ENCODE results near the gene ACKR3.

ACKR3 gene

DNA sequence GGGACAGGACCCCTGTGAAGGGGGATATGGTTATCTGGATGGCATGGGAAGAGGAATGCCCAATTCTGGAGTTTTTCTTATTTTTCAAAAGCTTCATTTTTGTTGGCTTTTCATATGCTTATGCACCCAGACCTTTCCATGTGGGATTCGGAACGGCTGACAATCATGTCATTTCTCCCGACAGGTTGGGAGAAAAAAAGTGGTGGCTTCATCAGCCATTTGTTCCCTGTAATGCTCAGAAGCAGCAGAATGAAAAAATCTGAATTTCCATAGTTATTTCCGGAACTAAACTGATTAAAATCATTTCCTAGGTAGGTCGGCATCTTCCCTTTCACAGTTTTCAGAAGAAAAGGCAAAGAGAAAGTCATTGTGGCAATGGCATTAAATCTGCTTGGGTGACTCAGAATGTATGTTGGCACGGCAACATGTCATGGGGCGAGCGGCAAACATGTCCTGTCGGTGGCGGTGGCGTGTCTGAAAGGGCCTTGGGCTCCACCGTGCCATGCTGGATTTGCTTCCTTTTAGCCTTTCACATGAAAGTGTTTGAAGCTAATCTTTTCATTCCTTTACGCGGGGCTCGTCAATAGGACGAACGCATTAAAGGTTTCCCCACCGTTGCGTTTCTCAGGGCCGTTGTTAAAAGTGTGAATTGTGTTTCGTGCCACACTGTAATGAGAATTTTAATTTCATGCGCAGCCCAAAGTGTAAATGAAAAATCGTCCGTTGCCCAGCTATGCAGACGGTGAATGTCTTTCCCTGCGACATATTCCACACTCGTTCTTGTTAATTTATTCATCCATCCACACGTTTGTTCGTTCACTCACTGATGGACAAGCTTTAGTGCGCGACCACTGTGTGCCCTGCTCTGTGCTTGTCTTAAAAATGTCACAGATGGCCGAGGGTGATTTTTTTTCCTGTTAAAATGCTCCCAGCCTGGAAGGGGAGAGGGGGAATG, 18.5 kb downstream of the ACKR3 start:
- no peak for DNase-seq

GRCh38 chr2:236588932-236589592, 19.4 kb downstream of the ACKR3 start:
- no peak for DNase-seq

- no peak for DNase-seq
These were observed 21.2 kb downstream of the ACKR3 start for GRCh38 chr2:236590846-236591245.

GRCh38 chr2:236592821-236593220, 23.2 kb downstream of the ACKR3 start:
- DNase-seq, result no peak

DNA sequence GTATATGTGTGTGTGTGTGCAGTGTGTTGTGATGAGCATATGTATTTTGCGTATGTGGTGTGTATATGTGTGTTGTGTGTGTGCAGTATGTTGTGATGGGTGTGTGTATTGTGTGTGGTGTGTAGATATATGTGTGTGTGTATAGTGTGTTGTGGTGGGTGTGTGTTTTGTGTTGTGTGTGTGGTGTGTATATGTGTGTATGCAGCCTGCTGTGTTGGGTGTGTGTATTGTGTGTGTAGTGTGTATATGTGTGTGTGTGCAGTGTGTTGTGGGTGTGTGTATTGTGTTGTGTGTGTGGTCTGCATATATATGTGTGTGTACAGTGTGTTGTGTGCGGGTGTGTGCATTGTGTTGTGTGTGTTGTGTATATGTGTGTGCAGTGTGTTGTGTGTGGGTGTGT, 23.9 kb downstream of the ACKR3 start:
- DNase-seq, result no peak

GRCh38 chr2:236593956-236594355, 24.3 kb downstream of the ACKR3 start:
- no peak for DNase-seq

GRCh38 chr2:236597629-236598028, 28.0 kb downstream of the ACKR3 start:
- DNase-seq, result no peak

DNA sequence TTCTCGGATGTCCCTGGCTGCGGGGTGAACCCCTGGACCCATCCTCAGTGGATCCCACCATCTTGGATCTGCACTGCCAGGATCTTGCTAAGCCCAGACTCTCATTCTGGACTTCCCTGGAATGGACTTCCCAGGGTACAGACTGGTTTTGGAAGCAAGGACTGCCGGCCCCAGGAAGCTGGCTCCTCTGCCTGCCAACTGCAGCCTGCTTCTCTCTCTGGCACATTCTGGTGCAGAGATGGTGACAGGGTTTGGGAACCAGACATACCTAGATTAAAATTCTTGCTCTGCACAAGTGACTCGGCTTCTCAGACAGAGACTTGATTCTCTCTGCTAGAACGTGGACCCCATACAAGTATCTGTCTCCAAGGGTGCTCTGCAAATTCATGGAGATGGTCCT, 29.4 kb downstream of the ACKR3 start:
- no peak for DNase-seq

GRCh38 chr2:236600158-236600557, 30.5 kb downstream of the ACKR3 start:
- DNase-seq, result no peak

DNA sequence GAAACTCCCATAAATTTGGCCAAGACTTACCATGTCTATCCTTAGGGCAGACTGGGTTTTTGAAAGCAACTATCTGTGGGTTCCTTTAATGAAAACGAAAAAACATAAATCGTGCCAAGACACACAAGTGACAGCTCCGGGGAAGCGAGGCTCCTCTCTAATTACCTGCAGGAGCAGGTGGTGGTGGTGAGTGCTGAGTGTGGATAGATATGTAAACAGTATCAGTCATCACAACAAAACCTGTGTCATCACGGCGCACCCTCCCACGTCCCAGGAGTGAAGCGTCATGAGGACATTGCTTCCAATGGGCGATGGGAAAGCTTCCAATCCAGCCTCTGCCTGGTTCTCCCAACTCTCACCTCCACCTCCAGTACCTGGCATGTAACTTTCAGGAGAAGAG, 31.3 kb downstream of the ACKR3 start:
- DNase-seq, result no peak

- DNase-seq, result no peak
These were observed 31.9 kb downstream of the ACKR3 start for GRCh38 chr2:236601316-236602202.

- no peak for DNase-seq
These were observed 33.1 kb downstream of the ACKR3 start for GRCh38 chr2:236602678-236603077.

GRCh38 chr2:236603361-236604015, 33.9 kb downstream of the ACKR3 start:
- DNase-seq, result no peak

DNA sequence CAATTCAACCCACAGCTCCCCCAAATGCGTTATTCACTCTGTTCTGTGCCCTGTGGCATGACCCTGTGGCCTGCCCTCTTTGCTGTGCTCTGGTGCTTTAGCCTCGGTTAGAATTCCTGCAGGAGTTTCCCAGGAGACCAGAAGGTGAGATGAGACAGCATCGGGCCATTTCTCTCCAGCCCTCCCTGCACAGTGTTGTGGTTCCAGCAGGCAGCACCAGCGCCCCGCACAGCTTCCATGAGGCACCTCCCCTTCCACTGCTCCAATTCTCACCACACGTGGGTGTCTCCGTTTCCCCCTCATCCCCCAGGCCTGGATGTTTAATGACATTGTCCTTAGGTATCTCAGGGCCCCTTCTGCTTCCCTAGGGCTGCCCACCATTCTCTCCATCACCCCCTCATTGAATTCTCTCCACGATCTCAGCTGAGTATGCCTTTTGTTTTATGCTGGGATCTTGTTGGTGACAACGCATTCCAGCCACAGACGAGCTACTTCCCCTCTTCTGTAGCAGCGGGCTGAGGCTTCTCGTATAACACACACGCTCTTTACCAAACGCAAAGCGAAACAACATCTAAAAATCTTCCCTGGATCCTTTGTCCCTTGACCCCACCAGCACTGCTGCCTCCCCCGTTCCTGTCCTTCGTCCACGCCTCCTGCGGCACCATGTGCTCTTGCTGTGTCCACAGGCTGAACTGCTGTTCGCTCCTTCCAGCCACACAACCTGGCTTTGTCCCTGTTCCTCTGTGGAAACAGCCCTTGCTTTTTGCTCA, 35.1 kb downstream of the ACKR3 start:
- no peak for DNase-seq

DNA sequence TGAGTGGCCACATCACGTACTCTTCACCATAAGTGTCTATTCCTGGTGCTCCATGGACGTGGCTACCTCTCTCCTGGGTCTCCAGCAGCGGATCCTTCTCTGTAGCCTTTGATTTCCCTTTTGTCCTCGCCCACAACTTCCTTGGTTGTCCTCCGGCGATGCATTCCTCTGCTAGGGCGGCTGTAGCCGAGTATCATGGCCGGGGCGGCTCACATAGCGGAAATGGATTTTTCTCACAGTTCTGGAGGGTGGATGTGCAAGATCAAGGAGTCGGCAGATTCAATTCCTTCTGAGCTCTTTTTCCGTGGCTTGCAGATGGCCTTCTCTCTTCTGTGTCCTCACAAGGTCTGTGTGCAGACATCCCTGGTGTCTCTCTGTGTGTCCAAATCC, 35.7 kb downstream of the ACKR3 start:
- DNase-seq, result no peak

DNA sequence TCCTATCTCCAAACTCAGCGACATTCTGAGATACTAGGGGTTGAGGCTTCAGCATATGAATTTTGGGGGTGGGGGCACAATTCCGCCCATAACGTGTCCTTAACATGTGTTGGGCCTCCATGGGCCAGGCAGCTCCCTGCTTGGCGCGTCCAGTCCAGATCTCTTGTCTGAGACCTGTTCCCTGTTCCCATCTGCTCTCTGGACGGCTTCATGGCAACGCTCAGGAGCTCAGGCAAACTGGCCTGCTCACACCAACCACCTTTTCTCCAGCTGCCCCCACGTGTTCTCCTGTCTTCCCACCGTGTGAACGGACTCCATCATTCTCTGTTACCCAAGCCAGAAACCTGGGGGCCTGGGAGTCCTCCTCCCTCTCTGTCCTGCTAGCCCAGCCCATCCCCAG, 36.4 kb downstream of the ACKR3 start:
- DNase-seq, result no peak

GRCh38 chr2:236607471-236608187, 38.0 kb downstream of the ACKR3 start:
- no peak for DNase-seq

DNA sequence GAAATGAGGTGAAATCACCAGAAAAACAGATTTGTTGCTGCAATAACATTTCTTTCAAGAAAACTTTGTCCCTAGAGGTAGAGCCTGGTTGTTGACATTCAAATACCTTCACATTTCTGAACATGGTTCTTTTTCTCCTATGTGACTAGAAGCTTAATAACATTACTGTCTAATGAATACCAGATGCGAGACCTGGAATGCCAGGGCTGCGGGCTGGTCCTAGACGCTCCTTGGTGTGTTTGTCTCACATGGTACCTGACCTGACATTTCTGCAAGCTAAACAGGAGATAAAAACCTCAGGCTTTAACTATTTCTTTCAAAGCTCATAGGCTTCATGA, 38.5 kb downstream of the ACKR3 start:
- DNase-seq, result no peak

GRCh38 chr2:236608710-236609109, 39.1 kb downstream of the ACKR3 start:
- DNase-seq, result no peak

DNA sequence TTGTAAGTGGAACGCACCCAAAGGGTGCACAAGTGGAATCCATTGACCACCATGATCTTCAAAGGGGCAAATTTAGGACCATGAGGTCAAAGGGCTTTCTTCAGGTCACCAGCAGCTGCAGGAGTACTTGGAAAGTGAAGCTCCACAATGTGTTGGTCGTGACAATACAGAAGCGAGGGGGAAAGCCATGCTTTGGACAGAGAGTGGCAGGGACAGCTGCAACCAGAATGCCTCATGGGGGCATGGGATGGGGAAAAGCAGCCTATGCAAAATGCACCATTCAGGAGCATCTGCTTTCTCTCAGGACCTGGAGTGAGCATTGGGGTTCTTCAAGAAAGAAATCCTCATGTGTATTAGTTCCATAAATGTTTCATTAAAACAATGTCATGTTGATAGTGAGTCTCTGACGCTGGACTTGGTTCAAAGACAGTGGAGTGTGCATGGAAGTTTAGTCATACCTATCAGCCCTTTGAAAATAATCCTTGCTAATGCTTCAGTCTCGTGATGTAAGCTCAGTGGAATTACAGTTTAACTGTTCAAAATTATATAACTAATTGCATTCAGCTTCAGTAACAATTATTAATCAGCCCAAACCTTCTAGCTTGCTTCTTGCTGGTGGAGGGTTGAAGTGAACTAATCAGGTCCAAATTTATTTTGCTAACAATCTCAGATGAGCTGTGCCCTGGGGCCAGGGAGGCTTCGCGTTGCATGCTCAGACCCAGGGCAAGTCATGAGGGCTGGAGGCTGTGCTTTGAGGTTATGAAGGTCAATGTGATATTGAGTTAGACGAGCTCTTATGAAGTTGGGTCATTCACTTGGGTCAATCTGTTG, 41.6 kb downstream of the ACKR3 start:
- DNase-seq, result no peak

Data from activated naive CD4-positive, alpha-beta T cell treated with anti-CD3 and anti-CD28 coated beads, Interleukin-2, amount 50 U/mL, for 16 hours (primary cell).